SIG-M5 treated with dmso at 0.1 percent for 504 hours (cell line): ENCODE data around the gene PKN1.

Experiments used
- DNase-seq: peaks from one replicate; lab custom pipeline; 2025; ENCODE audit not compliant: unreplicated experiment; lab: John Stamatoyannopoulos, UW

Gene PKN1

GRCh38 chr19:14512406-14512961, 79.4 kb downstream of the PKN1 start:
- no peak for DNase-seq

- DNase-seq: no peak
Observed at GRCh38 chr19:14514215-14514863, 81.2 kb downstream of the PKN1 start.

GRCh38 chr19:14515501-14516047, 82.5 kb downstream of the PKN1 start:
- DNase-seq: no peak

- DNase-seq: no peak
Observed at GRCh38 chr19:14516048-14516534, 83.0 kb downstream of the PKN1 start.

- DNase-seq: peak; percentile 5
Observed at GRCh38 chr19:14516746-14517438, 83.8 kb downstream of the PKN1 start.

GRCh38 chr19:14517446-14517839, 84.3 kb downstream of the PKN1 start:
- DNase-seq: no peak

GRCh38 chr19:14517840-14518505, 84.9 kb downstream of the PKN1 start, which contains the start of gene DNAJB1:
TSS of gene DNAJB1 (minus strand) at chr19:14518397. CDS start at chr19:14518349, 48 bp downstream.
- DNase-seq: peak; percentile 61

- no peak for DNase-seq
Observed at GRCh38 chr19:14519245-14519859, 86.2 kb downstream of the PKN1 start.

- no peak for DNase-seq
Observed at GRCh38 chr19:14519860-14520407, 86.8 kb downstream of the PKN1 start.

- DNase-seq: no peak
Observed at GRCh38 chr19:14520543-14520942, 87.4 kb downstream of the PKN1 start.
